GM18499 (cell line): Measurements from ENCODE around the gene DGUOK.
"Not testable (repeated sequence)": the region's sequence is repeated elsewhere in the genome, so short reads cannot be mapped to it uniquely, and the experiment has no call there.

Source experiments
- ATAC-seq: cut with Tn5 transposase; IDR thresholded peaks from one replicate; pipeline ENCODE4 v1.9.1; 2021; ENCODE audit warnings: moderate number of reproducible peaks; ENCODE audit not compliant: insufficient read depth, unreplicated experiment

DGUOK gene

GRCh38 chr2:73897934-73898333 is 28.7 kb upstream of the DGUOK start:
- no peak for ATAC-seq

- no peak for ATAC-seq
Measured at GRCh38 chr2:73899801-73900336, 26.8 kb upstream of the DGUOK start.

GRCh38 chr2:73901143-73901542 is 25.5 kb upstream of the DGUOK start:
- ATAC-seq = no peak

GRCh38 chr2:73902284-73902683 is 24.4 kb upstream of the DGUOK start:
- no peak for ATAC-seq

- ATAC-seq = no peak
Measured at GRCh38 chr2:73903313-73903712, 23.4 kb upstream of the DGUOK start.

- not testable (repeated sequence) for ATAC-seq
Measured at GRCh38 chr2:73903949-73904613, 22.6 kb upstream of the DGUOK start.

GRCh38 chr2:73904952-73905351 is 21.7 kb upstream of the DGUOK start:
- ATAC-seq = no peak

GRCh38 chr2:73906847-73907505 is 19.7 kb upstream of the DGUOK start:
- ATAC-seq = no peak

- no peak for ATAC-seq
Measured at GRCh38 chr2:73907840-73908452, 18.7 kb upstream of the DGUOK start.

- no peak for ATAC-seq
Measured at GRCh38 chr2:73908689-73909652, 17.7 kb upstream of the DGUOK start.

GRCh38 chr2:73910873-73911547 is 15.7 kb upstream of the DGUOK start:
- ATAC-seq = no peak

GRCh38 chr2:73911548-73912208 is 15.0 kb upstream of the DGUOK start:
- no peak for ATAC-seq

- no peak for ATAC-seq
Measured at GRCh38 chr2:73913414-73914054, 13.1 kb upstream of the DGUOK start.

GRCh38 chr2:73914667-73915066 is 12.0 kb upstream of the DGUOK start:
- ATAC-seq = no peak

- ATAC-seq = no peak
Measured at GRCh38 chr2:73915437-73915993, 11.2 kb upstream of the DGUOK start.

GRCh38 chr2:73916666-73917065 is 10.0 kb upstream of the DGUOK start:
- ATAC-seq = no peak

- ATAC-seq = no peak
Measured at GRCh38 chr2:73917296-73917695, 9.4 kb upstream of the DGUOK start.

GRCh38 chr2:73917696-73918207 is 8.9 kb upstream of the DGUOK start:
- no peak for ATAC-seq
